Measurements from ENCODE around the gene ATP6V1B1.

GRCh38 chr2:70988726-70989648, 53.3 kb downstream of the ATP6V1B1 start:
- TF ChIP-seq EZH2 (IDR thresholded peaks at IDR 0.05; ENCODE audit: low read depth, unreplicated experiment) (no peak), CTCF (conservative IDR thresholded peaks at IDR 0.05; ENCODE audit: low read depth in 2 of 2) (no peak), POLR2AphosphoS5 (IDR thresholded peaks at IDR 0.05; ENCODE audit: low read depth) (no peak), ETS1 (IDR thresholded peaks at IDR 0.05) (no peak), REST (IDR thresholded peaks at IDR 0.05; ENCODE audit: unreplicated experiment) (no peak), CREB1 (CRISPR knock-in tag; IDR thresholded peaks at IDR 0.05; ENCODE audit: low read depth) (no peak), EZH2phosphoT487 (IDR thresholded peaks at IDR 0.05; ENCODE audit: unreplicated experiment) (no peak), JUNB (IDR thresholded peaks at IDR 0.05; ENCODE audit: unreplicated experiment) (no peak), NANOG (IDR thresholded peaks at IDR 0.05; ENCODE audit: borderline replicate concordance) (no peak)
